GM12878 (cell line): ENCODE results near the gene NTMT2. TPM values are rescaled to one million over a fixed set of nuclear protein-coding genes. Genes with fewer than 3 reads are reported as not detected.

Experiments used
- ATAC-seq: fragments of 200-7000 bp; cut with Tn5 transposase; 3 replicates; pipeline ENCODE4 v1.9.1; 2020; ENCODE audit warnings: mild to moderate bottlenecking, moderate library complexity
- BruUV-seq: library from RNA; stranded (reverse); fragments of 400-500 nt; replicated peaks from 2 replicates; lab custom pipeline; 2021; lab: Mats Ljungman, UMichigan
- CTCF ChIA-PET: fragments of 300-600 bp; sonication (Branson Sonifier 250); formaldehyde crosslinking; extraction: SDS; loops from one replicate; lab custom pipeline; 2021; ENCODE audit warnings: inconsistent platforms; lab: Yijun Ruan, JAX
- POLR2A ChIA-PET: fragments of 350-600 bp; formaldehyde crosslinking; extraction: SDS; loops from one replicate; lab custom pipeline; 2021; ENCODE audit warnings: inconsistent platforms; lab: Charles Lee
- RAD21 ChIA-PET: fragments of 300-600 bp; sonication (Branson Sonifier 250); formaldehyde crosslinking; loops from one replicate; lab custom pipeline; 2023; ENCODE audit warnings: antibody characterized with exemption; ENCODE audit not compliant: unreplicated experiment; lab: Charles Lee
- SMC1A ChIA-PET: fragments of 300-600 bp; sonication (Branson Sonifier 250); formaldehyde crosslinking; loops from one replicate; lab custom pipeline; 2023; ENCODE audit not compliant: unreplicated experiment, uncharacterized antibody; lab: Charles Lee
- DNase-seq: peaks from one replicate; pipeline ENCODE4 v3.0.0-alpha.2; 2011; ENCODE audit warnings: low read depth, low spot score
- FAIRE-seq: peaks from 3 replicates; lab custom pipeline; 2011; peaks lifted over from hg19 to GRCh38; lab: Jason Lieb, UNC
- H2AFZ ChIP-seq: 2 replicates; pipeline ENCODE4 v1.6.0; 2011; ENCODE audit warnings: low read depth, low read length, control low read depth; ENCODE audit not compliant: control insufficient read depth
- H3K27ac ChIP-seq: 2 replicates; pipeline ENCODE4 v1.5.1; 2011; ENCODE audit warnings: control low read depth; ENCODE audit not compliant: control insufficient read depth, insufficient read depth
- H3K27me3 ChIP-seq, 2 experiments: replicated peaks in 1 of 2; 2 replicates each; pipeline versions ENCODE4 v1.6.0 to v1.6.1; 2011; ENCODE audit warnings: low read length in 1 of 2; ENCODE audit not compliant: control insufficient read depth in 2 of 2, insufficient read depth in 2 of 2
- H3K36me3 ChIP-seq, 2 experiments: 2 replicates each; pipeline ENCODE4 v1.5.1; 2011; ENCODE audit warnings: low read length in 1 of 2; ENCODE audit not compliant: control insufficient read depth in 2 of 2, insufficient read depth in 2 of 2
- H3K4me1 ChIP-seq: 2 replicates; pipeline ENCODE4 v1.6.1; 2011; ENCODE audit warnings: mild to moderate bottlenecking, low read length, moderate library complexity, mixed read lengths; ENCODE audit not compliant: control insufficient read depth, insufficient read depth
- H3K4me2 ChIP-seq: 2 replicates; pipeline ENCODE4 v1.6.0; 2011; ENCODE audit warnings: control low read depth; ENCODE audit not compliant: control insufficient read depth, insufficient read depth
- H3K4me3 ChIP-seq: fragments of 200-600 bp; sonication (generic); 2 replicates; pipeline ENCODE4 v1.5.1; 2016
- H3K79me2 ChIP-seq: 2 replicates; pipeline ENCODE4 v1.6.0; 2011; ENCODE audit warnings: low read length; ENCODE audit not compliant: control insufficient read depth, insufficient read depth
- H3K9ac ChIP-seq: 2 replicates; pipeline ENCODE4 v1.8.0; 2011; ENCODE audit warnings: low read length, control low read depth, mixed read lengths; ENCODE audit not compliant: control insufficient read depth, insufficient read depth
- H3K9me3 ChIP-seq: replicated peaks from 3 replicates; pipeline ENCODE4 v1.5.1; 2011; ENCODE audit warnings: mild to moderate bottlenecking, low read length; ENCODE audit not compliant: control insufficient read depth, insufficient read depth
- H4K20me1 ChIP-seq: 2 replicates; pipeline ENCODE4 v1.6.0; 2011; ENCODE audit not compliant: control insufficient read depth, insufficient read depth
- BMI1 ChIP-seq: fragments of 450-650 bp; IDR thresholded peaks from 2 replicates; pipeline ENCODE4 v1.6.1; 2016; ENCODE audit warnings: mild to moderate bottlenecking, moderate library complexity, borderline replicate concordance
- CEBPB ChIP-seq, 2 experiments: fragments of 150-350 bp in 1 of 2; IDR thresholded peaks; 2 replicates each; pipeline ENCODE4 v1.6.1; 2012 to 2014; ENCODE audit warnings: low read depth in 2 of 2, low read length in 2 of 2, borderline replicate concordance in 1 of 2, inconsistent platforms in 1 of 2
- ETV6 ChIP-seq, 2 experiments: fragments of 450-650 bp in 1 of 2; IDR thresholded peaks in 1 of 2; conservative IDR thresholded peaks in 1 of 2; 2 replicates each; pipeline ENCODE4 v1.6.1; 2014; ENCODE audit warnings: antibody characterized with exemption in 1 of 2, borderline replicate concordance in 1 of 2, low read depth in 1 of 2, mild to moderate bottlenecking in 1 of 2, moderate library complexity in 1 of 2
- HDAC6 ChIP-seq: fragments of 200-600 bp; sonication (generic); IDR thresholded peaks from one replicate; pipeline ENCODE4 v1.8.0; 2017; ENCODE audit warnings: antibody characterized with exemption; ENCODE audit not compliant: unreplicated experiment
- HDGF ChIP-seq: fragments of 450-650 bp; IDR thresholded peaks from 2 replicates; pipeline ENCODE4 v1.6.1; 2016; ENCODE audit warnings: antibody characterized with exemption
- KLF5 ChIP-seq: fragments of 450-650 bp; IDR thresholded peaks from 2 replicates; pipeline ENCODE4 v1.6.1; 2014; ENCODE audit warnings: mild to moderate bottlenecking; ENCODE audit not compliant: partially characterized antibody
- NFXL1 ChIP-seq: fragments of 450-650 bp; IDR thresholded peaks from 2 replicates; pipeline ENCODE4 v1.6.1; 2017; ENCODE audit warnings: antibody characterized with exemption, mild to moderate bottlenecking, borderline replicate concordance
- SPI1 ChIP-seq: IDR thresholded peaks from 2 replicates; pipeline ENCODE4 v1.6.1; 2011; ENCODE audit warnings: low read depth, mild to moderate bottlenecking, low read length, moderate library complexity, borderline replicate concordance; ENCODE audit not compliant: insufficient read depth
- TCF12 ChIP-seq: IDR thresholded peaks from 2 replicates; pipeline ENCODE4 v1.6.1; 2011; ENCODE audit warnings: low read depth, mild to moderate bottlenecking, low read length
- YY1 ChIP-seq: IDR thresholded peaks from 2 replicates; pipeline ENCODE4 v1.6.1; 2011; ENCODE audit warnings: low read depth, mild to moderate bottlenecking, low read length
- ZSCAN29 ChIP-seq: fragments of 450-650 bp; IDR thresholded peaks from 2 replicates; pipeline ENCODE4 v1.6.1; 2017; ENCODE audit warnings: mild to moderate bottlenecking, moderate library complexity
- ZZZ3 ChIP-seq: IDR thresholded peaks from 2 replicates; pipeline ENCODE4 v1.6.1; 2011; ENCODE audit warnings: low read depth; ENCODE audit not compliant: control insufficient read depth, insufficient read length
- WGBS: methylation state at CpG from one replicate; pipeline ENCODE4 v1.1.6; 2016; ENCODE audit warnings: low lambda C conversion rate; ENCODE audit not compliant: insufficient replicate concordance, insufficient coverage; ENCODE audit errors: missing lambda C conversion rate; 5-methylcytosine and 5-hydroxymethylcytosine counted together
- in situ Hi-C: fragments of 300-500 bp; cut with MboI; formaldehyde crosslinking; loops from 9 replicates; pipeline ENCODE4 v1.14.3; 2018; ENCODE audit warnings: mixed read lengths
- intact Hi-C: fragments of 100-400 bp; cut with micrococcal nuclease; formaldehyde crosslinking; loops from one replicate; pipeline ENCODE4 v1.14.2; 2022; ENCODE audit not compliant: unreplicated experiment
- polyA plus RNA-seq, 11 experiments: library from polyadenylated mRNA; depleted of rRNA in 4 of 11; unstranded in 6 of 11; stranded (reverse) in 5 of 11; fragments of >200 nt; fragmentation: Nextera tagmentation in 4 of 11; fragmentation: Illumina TruSeq in 1 of 11; extraction: Ambion mirVana in 4 of 11; extraction: Trizol in 1 of 11; gene quantifications; 1 replicate in 1 of 11; 2 replicates in 10 of 11; pipeline versions ENCODE4 v1.2.1 to v1.2.3, GENCODE V29; 2011 to 2016; ENCODE audit warnings: inconsistent platforms in 2 of 11, missing spikeins in 2 of 11, low read depth in 1 of 11
- total RNA-seq, 4 experiments: library from RNA; depleted of rRNA in 3 of 4; stranded (reverse); fragments of >200 nt in 3 of 4; fragmentation: Illumina TruSeq in 1 of 4; extraction: Trizol in 1 of 4; gene quantifications; 2 replicates each; pipeline versions ENCODE4 v1.2.1 to v1.2.3, GENCODE V29; 2013 to 2021
- TF ChIP-seq, protein P1 (sequence below): IDR thresholded peaks from 2 replicates; pipeline ENCODE4 v1.6.1; 2011; ENCODE audit warnings: borderline replicate concordance, low read depth, mild to moderate bottlenecking, moderate library complexity, low read length; ENCODE audit not compliant: insufficient read depth, poor library complexity, severe bottlenecking
- TF ChIP-seq, protein P2 (sequence below): IDR thresholded peaks from 2 replicates; pipeline ENCODE4 v1.6.1; 2011; ENCODE audit warnings: borderline replicate concordance, low read depth, mild to moderate bottlenecking, moderate library complexity, mixed read lengths, low read length; ENCODE audit not compliant: insufficient read depth; ENCODE audit errors: extremely low read length
- TF ChIP-seq, protein P3 (sequence below): fragments of 450-650 bp; IDR thresholded peaks from 2 replicates; pipeline ENCODE4 v1.6.1; 2017; ENCODE audit warnings: antibody characterized with exemption, mild to moderate bottlenecking, moderate library complexity

NTMT2 gene
- total and polyA plus RNA-seq, 10 of the 15 experiments (the other 5 are each of a cell fraction or from before 2014, with no cell fraction given) = not detected

DNA sequence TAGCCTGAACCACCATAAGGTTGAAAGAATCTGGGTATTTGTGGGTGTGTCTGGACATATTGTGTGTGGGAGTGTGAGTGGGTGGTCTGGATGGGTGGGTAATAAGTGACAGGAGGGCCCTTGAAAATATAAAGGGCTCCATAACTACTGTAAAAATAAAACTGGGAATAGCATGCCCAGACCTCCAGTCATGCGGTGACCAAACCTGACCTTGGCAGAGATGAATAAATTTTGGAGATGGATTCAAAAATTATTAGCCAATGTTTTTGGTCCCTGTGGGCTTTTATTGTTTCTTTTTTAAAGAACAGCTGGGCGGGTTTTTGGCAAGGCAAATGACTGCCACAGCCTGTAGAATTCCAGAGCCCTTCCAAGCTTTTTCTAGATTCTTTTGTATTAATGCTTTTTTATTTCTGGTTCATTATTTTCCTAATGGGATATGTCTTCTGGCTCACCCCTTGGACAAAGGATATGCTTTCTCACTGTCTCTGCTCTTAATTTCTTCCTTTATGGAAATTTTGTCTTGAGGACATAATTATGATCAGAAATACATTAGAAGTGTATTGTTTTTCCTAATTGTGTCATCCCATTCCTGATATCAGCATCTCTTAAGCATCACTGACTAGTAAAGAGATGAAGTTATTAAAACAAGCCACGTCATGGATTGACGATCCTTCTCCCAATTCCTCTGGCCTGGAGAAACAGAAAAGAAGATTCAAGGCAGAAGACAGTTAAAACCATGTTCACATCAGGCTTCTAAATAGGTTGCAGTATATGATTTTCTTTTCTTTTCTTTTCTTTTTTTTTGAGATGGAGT is 69.5 kb downstream of the NTMT2 start (continued):
- TF ChIP-seq, protein P1, sequence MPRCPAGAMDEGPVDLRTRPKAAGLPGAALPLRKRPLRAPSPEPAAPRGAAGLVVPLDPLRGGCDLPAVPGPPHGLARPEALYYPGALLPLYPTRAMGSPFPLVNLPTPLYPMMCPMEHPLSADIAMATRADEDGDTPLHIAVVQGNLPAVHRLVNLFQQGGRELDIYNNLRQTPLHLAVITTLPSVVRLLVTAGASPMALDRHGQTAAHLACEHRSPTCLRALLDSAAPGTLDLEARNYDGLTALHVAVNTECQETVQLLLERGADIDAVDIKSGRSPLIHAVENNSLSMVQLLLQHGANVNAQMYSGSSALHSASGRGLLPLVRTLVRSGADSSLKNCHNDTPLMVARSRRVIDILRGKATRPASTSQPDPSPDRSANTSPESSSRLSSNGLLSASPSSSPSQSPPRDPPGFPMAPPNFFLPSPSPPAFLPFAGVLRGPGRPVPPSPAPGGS = no peak
- TF ChIP-seq SPI1 = no peak

DNA sequence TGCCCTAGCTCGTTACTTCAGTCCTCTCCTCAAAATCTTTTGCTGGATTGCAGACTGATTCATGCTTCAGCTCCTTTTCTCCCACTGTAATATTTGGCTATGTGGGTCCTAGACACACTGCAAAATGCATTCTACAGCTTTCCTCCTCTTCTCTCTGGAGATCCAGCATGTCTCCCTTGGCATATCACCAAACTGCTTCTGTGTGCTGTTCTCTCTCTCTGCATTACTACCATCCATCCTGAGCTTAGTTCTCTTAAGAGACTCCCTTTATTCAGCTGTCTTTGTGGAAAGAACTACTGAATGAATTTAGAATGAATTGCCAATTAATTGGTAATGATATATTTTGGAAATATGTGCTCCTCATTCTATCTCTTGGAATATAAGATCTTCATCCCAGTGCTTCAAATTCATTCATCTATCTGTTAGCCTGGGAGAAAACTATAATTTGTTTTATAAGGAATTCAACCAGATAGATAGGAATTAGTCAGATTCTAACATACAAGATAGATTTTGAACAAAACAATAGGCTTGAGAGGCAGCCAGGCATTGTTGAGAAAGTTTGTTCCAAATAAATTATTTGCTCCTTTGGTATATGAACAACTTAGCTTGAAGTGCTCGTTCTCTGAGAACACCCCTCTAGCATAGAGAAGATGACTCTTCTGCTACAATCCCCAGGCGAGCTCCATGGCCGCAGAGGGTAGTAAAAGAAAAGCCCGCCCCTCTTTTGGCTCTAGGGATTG is 71.9 kb downstream of the NTMT2 start:
- no peak for DNase-seq
- no peak for ATAC-seq
- Histone ChIP-seq H3K4me1 (peaks cover 11% of the 10 kb centered on the region; the same call in 1 of the 2 replicates), H4K20me1 (no peaks in the 10 kb centered on the region), H3K9me3 (no peaks in the 10 kb centered on the region), H3K36me3 (no peaks in the 10 kb centered on the region), H3K27me3 (no peaks in the 10 kb centered on the region), H3K4me3 (no peak overlapping the region), H3K79me2 (no peaks in the 10 kb centered on the region), H3K4me2 (no peak overlapping the region), H2AFZ (no peak overlapping the region), H3K9ac (no peak overlapping the region), H3K27ac (no peak overlapping the region)
- in situ Hi-C loops (no loop called here), intact Hi-C loops (no loop called here)
- SMC1A ChIA-PET = interaction anchor here (1.0 to 1.3 kb wide), 4 partner anchors 13 to 94 kb away, joined by 3 read pairs; partner anchors contain the start of gene NTMT2
- RAD21 ChIA-PET = interaction anchor here (0.9 to 1.3 kb wide), 2 partner anchors 8 to 75 kb away, joined by 3 read pairs; no protein-coding TSS in a partner anchor
- POLR2A ChIA-PET = interaction anchor here (0.5 kb wide), 1 partner anchor 416 kb away, joined by 3 read pairs; no protein-coding TSS in a partner anchor
- FAIRE-seq = no peak
- CTCF ChIA-PET = no interaction called here
- no TSS peak for BruUV-seq
- WGBS = 14% methylated on average over 5 of the region's 5 CpGs
- TF ChIP-seq TCF12 = no peak
- no peak for TF ChIP-seq HDAC6
- no peak for TF ChIP-seq KLF5
- TF ChIP-seq YY1 = no peak
- no peak for TF ChIP-seq ZZZ3
- TF ChIP-seq HDGF = no peak
- TF ChIP-seq, protein P2, sequence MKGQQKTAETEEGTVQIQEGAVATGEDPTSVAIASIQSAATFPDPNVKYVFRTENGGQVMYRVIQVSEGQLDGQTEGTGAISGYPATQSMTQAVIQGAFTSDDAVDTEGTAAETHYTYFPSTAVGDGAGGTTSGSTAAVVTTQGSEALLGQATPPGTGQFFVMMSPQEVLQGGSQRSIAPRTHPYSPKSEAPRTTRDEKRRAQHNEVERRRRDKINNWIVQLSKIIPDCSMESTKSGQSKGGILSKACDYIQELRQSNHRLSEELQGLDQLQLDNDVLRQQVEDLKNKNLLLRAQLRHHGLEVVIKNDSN = no peak
- TF ChIP-seq CEBPB (IDR thresholded peaks at IDR 0.05; ENCODE audit: borderline replicate concordance in 1 of 2, low read depth in 2 of 2, low read length in 2 of 2) = no peak
- no peak for TF ChIP-seq NFXL1
- TF ChIP-seq ZSCAN29 = no peak
- no peak for TF ChIP-seq BMI1
- TF ChIP-seq, protein P3, sequence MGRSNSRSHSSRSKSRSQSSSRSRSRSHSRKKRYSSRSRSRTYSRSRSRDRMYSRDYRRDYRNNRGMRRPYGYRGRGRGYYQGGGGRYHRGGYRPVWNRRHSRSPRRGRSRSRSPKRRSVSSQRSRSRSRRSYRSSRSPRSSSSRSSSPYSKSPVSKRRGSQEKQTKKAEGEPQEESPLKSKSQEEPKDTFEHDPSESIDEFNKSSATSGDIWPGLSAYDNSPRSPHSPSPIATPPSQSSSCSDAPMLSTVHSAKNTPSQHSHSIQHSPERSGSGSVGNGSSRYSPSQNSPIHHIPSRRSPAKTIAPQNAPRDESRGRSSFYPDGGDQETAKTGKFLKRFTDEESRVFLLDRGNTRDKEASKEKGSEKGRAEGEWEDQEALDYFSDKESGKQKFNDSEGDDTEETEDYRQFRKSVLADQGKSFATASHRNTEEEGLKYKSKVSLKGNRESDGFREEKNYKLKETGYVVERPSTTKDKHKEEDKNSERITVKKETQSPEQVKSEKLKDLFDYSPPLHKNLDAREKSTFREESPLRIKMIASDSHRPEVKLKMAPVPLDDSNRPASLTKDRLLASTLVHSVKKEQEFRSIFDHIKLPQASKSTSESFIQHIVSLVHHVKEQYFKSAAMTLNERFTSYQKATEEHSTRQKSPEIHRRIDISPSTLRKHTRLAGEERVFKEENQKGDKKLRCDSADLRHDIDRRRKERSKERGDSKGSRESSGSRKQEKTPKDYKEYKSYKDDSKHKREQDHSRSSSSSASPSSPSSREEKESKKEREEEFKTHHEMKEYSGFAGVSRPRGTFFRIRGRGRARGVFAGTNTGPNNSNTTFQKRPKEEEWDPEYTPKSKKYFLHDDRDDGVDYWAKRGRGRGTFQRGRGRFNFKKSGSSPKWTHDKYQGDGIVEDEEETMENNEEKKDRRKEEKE = no peak
- no peak for TF ChIP-seq ETV6 (conservative IDR thresholded peaks at IDR 0.05 in 1 of 2, IDR thresholded peaks at IDR 0.05 in 1 of 2; ENCODE audit: borderline replicate concordance in 1 of 2, low read depth in 1 of 2)
